Endothelial cell of umbilical vein (primary cell): ENCODE measurements around the gene ST6GALNAC3.

Experiments used
- EZH2 ChIP-seq: IDR thresholded peaks from 2 replicates; pipeline ENCODE4 v1.6.1; 2012; ENCODE audit warnings: borderline replicate concordance, low read depth, mild to moderate bottlenecking, moderate library complexity, low read length, inconsistent platforms; ENCODE audit not compliant: severe bottlenecking
- TF ChIP-seq, protein P1 (sequence below), 2 donors: IDR thresholded peaks; 1 replicate in 1 of 2; 2 replicates in 1 of 2; pipeline ENCODE4 v1.5.1; 2011; ENCODE audit warnings: low read length in 2 of 2, mild to moderate bottlenecking in 2 of 2, moderate library complexity in 2 of 2, control low read depth in 1 of 2, inconsistent platforms in 1 of 2, low read depth in 1 of 2; ENCODE audit not compliant: insufficient read depth in 1 of 2; ENCODE audit errors: extremely low read depth in 1 of 2
- TF ChIP-seq, protein P2 (sequence below): IDR thresholded peaks from 2 replicates; pipeline ENCODE4 v1.6.1; 2011; ENCODE audit not compliant: insufficient read depth, insufficient read length

DNA sequence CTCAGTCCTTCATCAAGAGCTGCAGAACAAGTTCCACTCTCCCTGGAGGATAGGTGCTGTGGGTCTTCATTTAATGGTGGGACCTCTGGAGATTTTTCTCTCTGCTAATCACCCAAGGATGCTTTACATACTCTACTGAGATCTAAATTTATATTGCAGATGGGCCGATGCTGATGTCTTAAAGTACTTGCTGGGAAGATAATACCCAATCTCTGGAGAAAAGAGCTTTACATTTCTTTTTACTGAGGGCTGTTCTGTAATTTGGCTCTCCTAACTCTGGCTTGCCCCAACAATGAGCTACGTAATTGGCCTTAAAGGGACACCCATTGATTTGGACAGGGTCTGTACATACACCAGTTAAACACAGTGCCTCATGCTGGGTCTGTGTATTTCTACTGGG is 86.9 kb downstream of the ST6GALNAC3 start:
- TF ChIP-seq, protein P1, sequence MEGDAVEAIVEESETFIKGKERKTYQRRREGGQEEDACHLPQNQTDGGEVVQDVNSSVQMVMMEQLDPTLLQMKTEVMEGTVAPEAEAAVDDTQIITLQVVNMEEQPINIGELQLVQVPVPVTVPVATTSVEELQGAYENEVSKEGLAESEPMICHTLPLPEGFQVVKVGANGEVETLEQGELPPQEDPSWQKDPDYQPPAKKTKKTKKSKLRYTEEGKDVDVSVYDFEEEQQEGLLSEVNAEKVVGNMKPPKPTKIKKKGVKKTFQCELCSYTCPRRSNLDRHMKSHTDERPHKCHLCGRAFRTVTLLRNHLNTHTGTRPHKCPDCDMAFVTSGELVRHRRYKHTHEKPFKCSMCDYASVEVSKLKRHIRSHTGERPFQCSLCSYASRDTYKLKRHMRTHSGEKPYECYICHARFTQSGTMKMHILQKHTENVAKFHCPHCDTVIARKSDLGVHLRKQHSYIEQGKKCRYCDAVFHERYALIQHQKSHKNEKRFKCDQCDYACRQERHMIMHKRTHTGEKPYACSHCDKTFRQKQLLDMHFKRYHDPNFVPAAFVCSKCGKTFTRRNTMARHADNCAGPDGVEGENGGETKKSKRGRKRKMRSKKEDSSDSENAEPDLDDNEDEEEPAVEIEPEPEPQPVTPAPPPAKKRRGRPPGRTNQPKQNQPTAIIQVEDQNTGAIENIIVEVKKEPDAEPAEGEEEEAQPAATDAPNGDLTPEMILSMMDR (IDR thresholded peaks at IDR 0.05; ENCODE audit: extremely low read depth in 1 of 2, insufficient read depth in 1 of 2, low read depth in 1 of 2, low read length in 2 of 2): no peak
- TF ChIP-seq EZH2: no peak
- TF ChIP-seq, protein P2, sequence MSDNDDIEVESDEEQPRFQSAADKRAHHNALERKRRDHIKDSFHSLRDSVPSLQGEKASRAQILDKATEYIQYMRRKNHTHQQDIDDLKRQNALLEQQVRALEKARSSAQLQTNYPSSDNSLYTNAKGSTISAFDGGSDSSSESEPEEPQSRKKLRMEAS: no peak
